Psoas muscle (tissue), 8 donors: ENCODE results near the gene CCDC15. TPM values are rescaled to one million over a fixed set of nuclear protein-coding genes. Genes with fewer than 3 reads are reported as not detected.
"Not testable (repeated sequence)": the region's sequence is repeated elsewhere in the genome, so short reads cannot be mapped to it uniquely, and the experiment has no call there.

Experiments
- ATAC-seq, 4 donors: fragments of 200-7000 bp; cut with Tn5 transposase; one replicate each; pipeline ENCODE4 v1.9.1; 2020; ENCODE audit warnings: moderate library complexity in 3 of 4, mild to moderate bottlenecking in 2 of 4
- DNase-seq, 2 donors: peaks; one replicate each; pipeline ENCODE4 v3.0.0-alpha.2; 2020
- H3K27ac ChIP-seq: fragments of 200-600 bp; one replicate; pipeline ENCODE4 v1.8.0; 2022
- H3K27me3 ChIP-seq, 3 donors: fragments of 200-600 bp in 1 of 3; one replicate each; pipeline versions ENCODE4 v1.6.1 to v1.8.0; 2013 to 2022; ENCODE audit warnings: low read length in 2 of 3, mild to moderate bottlenecking in 2 of 3, moderate library complexity in 1 of 3; ENCODE audit not compliant: insufficient read depth in 3 of 3
- H3K36me3 ChIP-seq, 2 donors: fragments of 200-600 bp in 1 of 2; one replicate each; pipeline versions ENCODE4 v1.6.1 to v1.8.0; 2013 to 2022; ENCODE audit warnings: low read depth in 1 of 2, mild to moderate bottlenecking in 1 of 2, moderate library complexity in 1 of 2; ENCODE audit not compliant: insufficient read depth in 1 of 2
- H3K4me1 ChIP-seq: fragments of 200-600 bp; one replicate; pipeline ENCODE4 v1.8.0; 2022
- H3K4me3 ChIP-seq: fragments of 200-600 bp; one replicate; pipeline ENCODE4 v1.8.0; 2022; ENCODE audit warnings: mild to moderate bottlenecking
- H3K9me3 ChIP-seq: fragments of 200-600 bp; one replicate; pipeline ENCODE4 v1.8.0; 2022
- WGBS, 3 donors: extraction: QIAGEN DNeasy Blood & Tissue Kit; methylation state at CpG; one replicate each; pipeline versions ENCODE4 v1.1.6 to v1.1.7; 2013; 5-methylcytosine and 5-hydroxymethylcytosine counted together
- intact Hi-C, 2 donors: fragments of 100-400 bp; cut with DNase I; formaldehyde crosslinking; loops; one replicate each; pipeline versions ENCODE4 v1.11.0 to v1.14.2; 2022
- polyA plus RNA-seq, 3 donors: library from polyadenylated mRNA; stranded (reverse); fragments of 200-250 nt; gene quantifications; one replicate each; pipeline ENCODE4 v1.2.3, GENCODE V29; 2013
- total RNA-seq, 4 donors: library from RNA; stranded (reverse); fragmentation: NEBNext Ultra II Directional in 2 of 4; extraction: Animal tissue kit (Norgen Biotek cat#: 25700) in 2 of 4; gene quantifications; one replicate each; pipeline versions ENCODE4 v1.2.1 to v1.2.4, GENCODE V29; 2021 to 2023
- TF ChIP-seq, protein P1 (sequence below): fragments of 200-600 bp; IDR thresholded peaks from one replicate; pipeline ENCODE4 v1.8.0; 2022; ENCODE audit warnings: antibody characterized with exemption
- donor health status: healthy with polysubstance abuse.
- donor health status: DM: no; HTN: no; CAD: no; lungs with moderate emphysema.
- donor health status: Bipolar disorder and iron deficiency.
- donor health status: healthy.
- donor health status: DM: yes; HTN: yes; CAD: no.
- donor health status: DM: no; HTN: no; CAD: no.
- donor health status: DM: no; HTN: no; CAD: no.
- donor health status: DM: yes; HTN: yes; CAD: no.

The CCDC15 gene
- total and polyA plus RNA-seq, 7 donors: 0.03 to 0.42 (median 0.22) TPM

DNA sequence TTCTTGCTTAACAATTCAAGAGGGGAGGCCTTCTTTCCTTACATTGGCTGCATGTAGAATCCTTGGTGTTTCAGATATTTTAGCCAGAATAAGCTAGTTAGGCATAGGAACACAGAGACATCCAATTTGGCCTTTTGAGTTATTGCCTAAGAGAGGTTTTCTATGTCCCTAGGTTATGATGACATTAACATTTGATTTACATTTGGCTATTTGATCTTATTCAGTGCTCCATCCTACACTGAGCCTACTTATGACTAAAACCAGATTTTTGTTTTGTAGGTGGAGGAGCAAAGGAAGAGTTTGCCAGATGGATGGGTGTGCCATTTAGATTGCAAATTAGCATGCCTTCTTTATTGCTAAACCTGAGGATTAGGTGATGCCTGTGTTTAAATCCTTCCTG is 98.0 kb downstream of the CCDC15 start:
- H3K36me3 ChIP-seq: no peaks in the 10 kb centered on the region
- TF ChIP-seq, protein P1, sequence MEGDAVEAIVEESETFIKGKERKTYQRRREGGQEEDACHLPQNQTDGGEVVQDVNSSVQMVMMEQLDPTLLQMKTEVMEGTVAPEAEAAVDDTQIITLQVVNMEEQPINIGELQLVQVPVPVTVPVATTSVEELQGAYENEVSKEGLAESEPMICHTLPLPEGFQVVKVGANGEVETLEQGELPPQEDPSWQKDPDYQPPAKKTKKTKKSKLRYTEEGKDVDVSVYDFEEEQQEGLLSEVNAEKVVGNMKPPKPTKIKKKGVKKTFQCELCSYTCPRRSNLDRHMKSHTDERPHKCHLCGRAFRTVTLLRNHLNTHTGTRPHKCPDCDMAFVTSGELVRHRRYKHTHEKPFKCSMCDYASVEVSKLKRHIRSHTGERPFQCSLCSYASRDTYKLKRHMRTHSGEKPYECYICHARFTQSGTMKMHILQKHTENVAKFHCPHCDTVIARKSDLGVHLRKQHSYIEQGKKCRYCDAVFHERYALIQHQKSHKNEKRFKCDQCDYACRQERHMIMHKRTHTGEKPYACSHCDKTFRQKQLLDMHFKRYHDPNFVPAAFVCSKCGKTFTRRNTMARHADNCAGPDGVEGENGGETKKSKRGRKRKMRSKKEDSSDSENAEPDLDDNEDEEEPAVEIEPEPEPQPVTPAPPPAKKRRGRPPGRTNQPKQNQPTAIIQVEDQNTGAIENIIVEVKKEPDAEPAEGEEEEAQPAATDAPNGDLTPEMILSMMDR: no peak
- no peak for ATAC-seq
- no peak for DNase-seq
- no peaks in the 10 kb centered on the region for H3K27me3 ChIP-seq
- intact Hi-C loops: no loop called here
- no peak overlapping the region for H3K4me3 ChIP-seq
- H3K27ac ChIP-seq: no peak overlapping the region
- no peaks in the 10 kb centered on the region for H3K9me3 ChIP-seq
- H3K4me1 ChIP-seq: no peaks in the 10 kb centered on the region

DNA sequence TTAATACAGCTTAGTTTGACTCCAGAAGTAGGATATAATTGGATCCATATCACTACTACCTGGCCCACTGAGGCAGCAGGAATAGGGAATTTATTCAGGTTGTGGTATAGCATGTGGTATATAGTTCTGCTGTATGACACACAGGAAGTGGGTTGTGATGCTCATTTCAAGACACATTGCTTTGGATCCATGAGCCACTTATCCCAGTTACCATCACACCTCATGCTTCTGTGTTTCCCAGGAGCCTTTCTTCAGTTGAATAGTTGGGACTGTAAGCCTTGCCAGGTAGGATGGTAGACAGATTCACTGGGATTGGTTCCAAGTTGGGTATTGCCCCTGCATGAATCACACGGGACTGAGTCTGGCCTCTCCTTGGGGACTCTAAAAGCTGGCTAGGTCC is 99.2 kb downstream of the CCDC15 start:
- intact Hi-C loops: no loop called here
- ATAC-seq: no peak
- Histone ChIP-seq H3K27me3 (no peaks in the 10 kb centered on the region), H3K9me3 (no peaks in the 10 kb centered on the region), H3K4me1 (no peaks in the 10 kb centered on the region), H3K4me3 (no peak overlapping the region), H3K36me3 (no peaks in the 10 kb centered on the region), H3K27ac (no peak overlapping the region)
- no peak for DNase-seq
- 44 to 88% (median 49%) methylated on average over 1 of the region's 1 CpG for WGBS, 3 donors
- TF ChIP-seq, protein P1: no peak

DNA sequence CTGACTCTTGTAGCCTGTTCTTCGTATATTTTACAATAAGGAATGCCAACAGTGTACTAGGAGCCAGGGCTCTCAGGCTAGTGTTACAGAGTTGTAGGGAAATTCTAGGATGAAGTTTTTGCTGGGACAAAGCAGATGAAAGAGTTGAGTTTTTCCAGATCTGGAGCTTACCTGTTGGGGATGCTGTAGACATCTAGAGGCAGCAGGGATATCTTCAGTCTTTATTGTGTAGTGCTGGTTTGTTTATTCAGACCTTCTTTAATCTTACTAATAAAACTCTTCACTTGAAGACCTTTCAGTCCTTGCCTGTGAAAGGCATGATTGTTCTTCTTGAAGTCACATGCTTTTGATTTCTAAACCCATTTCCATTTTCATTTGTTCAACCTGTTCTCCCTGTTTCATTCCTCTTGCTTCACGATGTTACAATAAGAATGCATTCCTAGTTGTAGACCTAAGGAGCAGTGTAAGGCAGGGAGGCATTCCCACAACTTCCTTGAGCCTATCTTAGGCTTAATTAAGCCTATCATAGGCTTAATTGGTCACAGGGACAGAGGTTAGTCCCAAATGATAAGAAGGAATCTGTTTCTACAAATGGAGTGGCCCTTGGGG is 101.2 kb downstream of the CCDC15 start:
- Histone ChIP-seq H3K9me3 (no peaks in the 10 kb centered on the region), H3K27ac (no peak overlapping the region), H3K4me1 (no peaks in the 10 kb centered on the region), H3K4me3 (no peak overlapping the region), H3K27me3 (no peaks in the 10 kb centered on the region), H3K36me3 (no peaks in the 10 kb centered on the region)
- TF ChIP-seq, protein P1: no peak
- intact Hi-C loops: no loop called here
- no peak for ATAC-seq
- 60 to 79% (median 68%) methylated on average over 2 of the region's 2 CpGs for WGBS, 3 donors
- no peak for DNase-seq

DNA sequence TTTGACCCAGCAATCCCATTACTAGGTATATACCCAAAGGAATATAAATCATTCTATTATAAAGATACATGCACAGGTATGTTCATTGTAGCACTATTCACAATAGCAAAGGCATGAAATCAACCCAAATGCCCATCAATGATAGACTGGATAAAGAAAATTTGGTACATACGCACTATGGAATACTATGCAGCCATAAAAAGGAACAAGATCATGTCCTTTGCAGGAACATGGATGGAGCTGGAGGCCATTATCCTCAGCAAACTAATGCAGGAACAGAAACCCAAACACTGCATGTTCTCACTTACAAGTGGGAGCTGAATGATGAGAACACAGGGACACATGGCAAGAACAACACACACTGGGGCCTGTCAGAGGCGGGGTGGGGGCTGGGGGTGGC is 102.1 kb downstream of the CCDC15 start:
- ATAC-seq, DNase-seq, H3K27me3 ChIP-seq, H3K36me3 ChIP-seq, intact Hi-C loops, H3K27ac ChIP-seq, H3K4me1 ChIP-seq, H3K9me3 ChIP-seq, H3K4me3 ChIP-seq: not testable (repeated sequence)
- 98 to 100% (median 98%) methylated on average over 2 of the region's 2 CpGs for WGBS, 3 donors

DNA sequence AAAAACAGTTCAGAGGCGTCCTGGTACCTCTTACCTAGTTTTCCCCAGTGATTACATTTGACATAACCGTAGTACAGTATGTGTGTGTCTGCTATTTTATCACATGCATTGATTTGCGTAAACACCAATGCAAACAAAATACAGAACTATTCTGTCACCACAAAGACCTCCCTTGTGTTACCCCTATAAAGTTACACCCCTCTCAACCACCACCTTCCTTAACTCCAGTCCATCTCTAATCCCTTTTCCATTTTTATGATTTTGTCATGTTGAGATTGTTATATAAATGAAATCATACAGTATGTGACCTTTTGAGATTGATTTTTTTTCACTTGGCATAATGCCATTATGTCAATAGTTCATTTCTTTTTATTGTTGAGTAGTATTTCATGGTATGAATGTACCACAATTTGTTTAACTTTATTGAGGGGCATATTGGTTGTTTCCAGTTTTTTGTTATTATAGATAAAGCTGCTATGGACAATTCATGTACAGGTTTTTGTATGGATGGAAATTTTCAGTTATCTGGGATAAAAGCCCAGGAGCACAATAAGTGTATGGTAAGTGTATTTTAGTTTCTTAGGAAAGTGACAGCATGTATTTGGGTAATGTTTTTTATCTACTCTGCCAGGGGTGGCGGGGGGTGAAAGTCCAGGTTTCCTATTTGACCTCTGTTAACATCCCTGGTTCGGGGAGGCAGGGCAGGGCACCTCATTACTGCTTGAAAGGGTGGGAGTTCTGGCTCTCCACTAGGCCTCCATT is 103.1 kb downstream of the CCDC15 start:
- H3K4me3 ChIP-seq: no peak overlapping the region
- H3K27me3 ChIP-seq: no peaks in the 10 kb centered on the region
- DNase-seq (no peak), ATAC-seq (no peak)
- no peaks in the 10 kb centered on the region for H3K9me3 ChIP-seq
- WGBS, 3 donors: 84 to 91% (median 90%) methylated on average over 5 of the region's 5 CpGs
- intact Hi-C loops: no loop called here
- no peak overlapping the region for H3K27ac ChIP-seq
- H3K4me1 ChIP-seq: no peaks in the 10 kb centered on the region
- TF ChIP-seq, protein P1: no peak
- no peaks in the 10 kb centered on the region for H3K36me3 ChIP-seq
